ENCODE data around the gene GHITM. TPM values are rescaled to one million over a fixed set of nuclear protein-coding genes. Genes with fewer than 3 reads are reported as not detected.
A peak's percentile ranks its signal among the peaks of the same experiment; 100 is the strongest.

The GHITM gene
- total RNA-seq, result 71.9 and 75.1 TPM in 2 replicates
- 121 TPM for total RNA-seq (2013)
- polyA plus RNA-seq, result 37.7 and 40.5 TPM in 2 replicates
- polyA minus RNA-seq, result 34.8 and 51.7 TPM in 2 replicates

- H3K4me3 Mint-ChIP-seq, result peak within 1 kb of the TSS; percentile 96
- peaks cover 24% of the 10 kb centered on the region for H3K79me2 ChIP-seq (ENCODE audit: control insufficient read depth, insufficient read depth, low read length)
- no peaks in the 10 kb centered on the region for H3K27me3 ChIP-seq (replicated peaks in 1 of 4; ENCODE audit: control extremely low read depth in 1 of 4, control insufficient read depth in 3 of 4, insufficient read depth in 4 of 4, low read length in 3 of 4)
- peak within 1 kb of the TSS; percentile 97 for H2AFZ ChIP-seq (ENCODE audit: insufficient read depth, low read depth, low read length, poor library complexity, severe bottlenecking)
- peak; percentile 99 for DNase-seq
- H3K36me3 ChIP-seq (replicated peaks in 1 of 2; ENCODE audit: control extremely low read depth in 1 of 2, control insufficient read depth in 1 of 2, extremely low read depth in 1 of 2, insufficient read depth in 2 of 2, low read length in 1 of 2), result peaks cover 0 to 19% of the 10 kb centered on the region in 2 experiments
- peak within 1 kb of the TSS; percentile 82 for H3K4me2 ChIP-seq (replicated peaks; ENCODE audit: low read depth, low read length, poor library complexity, severe bottlenecking)
- peak within 1 kb of the TSS; percentile 90 to 98 for H3K27ac ChIP-seq (ENCODE audit: low read length in 2 of 2)
- H3K4me1 ChIP-seq (ENCODE audit: control insufficient read depth in 2 of 2, insufficient read depth in 2 of 2, low read length in 2 of 2), result peaks cover 16 to 21% of the 10 kb centered on the region in 2 donors
- H3K27ac Mint-ChIP-seq, result peak within 1 kb of the TSS; percentile 90
- intact Hi-C loops (cut with micrococcal nuclease), result loop anchor here (1.0 kb wide), 4 partner anchors 9 to 189 kb away; partner anchors contain the start of gene CCSER2
- H3K9me3 ChIP-seq (ENCODE audit: control extremely low read depth in 1 of 3, control insufficient read depth in 2 of 3, insufficient read depth in 1 of 3, low read length in 2 of 3), result peaks cover 0 to 1% (median 0%) of the 10 kb centered on the region in 3 donors
- POLR2A ChIA-PET, result no interaction called here
- H3K4me3 ChIP-seq (ENCODE audit: control extremely low read depth in 1 of 5, extremely low read depth in 1 of 5, insufficient read depth in 1 of 5, low read depth in 2 of 5, low read length in 4 of 5), result peak within 1 kb of the TSS; percentile 80 to 98 (median 94)
- under 1% methylated on average over 58 of the region's 61 CpGs for WGBS (ENCODE audit: insufficient coverage)
- H3K27me3 Mint-ChIP-seq, result no peaks in the 10 kb centered on the region
- peak; percentile 96 for ATAC-seq (ENCODE audit: low read depth)
- H3K4me1 Mint-ChIP-seq, result peaks cover 30% of the 10 kb centered on the region
- H3K9me3 Mint-ChIP-seq (ENCODE audit: insufficient read depth), result no peaks in the 10 kb centered on the region
- CTCF ChIA-PET, result interaction anchor here (1.0 to 2.5 kb wide), 5 partner anchors 8 to 189 kb away, joined by 3 to 15 read pairs (median 3); partner anchors contain the start of gene CCSER2
- no peaks in the 10 kb centered on the region for H4K20me1 ChIP-seq (ENCODE audit: control insufficient read depth, insufficient read depth, low read length, poor library complexity, severe bottlenecking)
- H3K9ac ChIP-seq (ENCODE audit: low read length), result peak within 1 kb of the TSS; percentile 99
- peak; percentile 44 for TF ChIP-seq CTCF (IDR thresholded peaks at IDR 0.05)
- no peak for TF ChIP-seq EZH2 (IDR thresholded peaks at IDR 0.05; ENCODE audit: borderline replicate concordance, insufficient read depth, low read depth, low read length, poor library complexity, severe bottlenecking)
Measured at GRCh38 chr10:84139126-84140035, at the start of gene GHITM. TSS of gene GHITM (plus strand) at chr10:84139509. CDS start at chr10:84141501, 1,992 bp downstream.
